Stimulated activated naive CD8-positive, alpha-beta T cell treated with anti-CD3 and anti-CD28 coated beads, Interleukin-15, Interleukin-2, amounts not matched to agents 100 U/mL and 50 U/mL, for 24 hours (primary cell): ENCODE data around the gene GNG2.
A peak's percentile ranks its signal among the peaks of the same experiment; 100 is the strongest.

Experiments
- ATAC-seq: fragments of 150-1000 bp; cut with Tn5 transposase; one replicate; pipeline ENCODE4 v1.10.0; 2021
- DNase-seq: peaks from one replicate; pipeline ENCODE4 v3.0.0; 2021

Gene GNG2

GRCh38 chr14:51942971-51943370, 82.6 kb downstream of the GNG2 start:
- no peak for DNase-seq
- no peak for ATAC-seq

GRCh38 chr14:51950007-51950406, 89.6 kb downstream of the GNG2 start:
- no peak for ATAC-seq

GRCh38 chr14:51951656-51952055, 91.2 kb downstream of the GNG2 start:
- no peak for DNase-seq
- ATAC-seq = no peak

More at GRCh38 chr14:51950007-51950406, 89.6 kb downstream of the GNG2 start:
- no peak for DNase-seq

GRCh38 chr14:51954031-51954430, 93.6 kb downstream of the GNG2 start:
- DNase-seq (no peak), ATAC-seq (no peak)

DNA sequence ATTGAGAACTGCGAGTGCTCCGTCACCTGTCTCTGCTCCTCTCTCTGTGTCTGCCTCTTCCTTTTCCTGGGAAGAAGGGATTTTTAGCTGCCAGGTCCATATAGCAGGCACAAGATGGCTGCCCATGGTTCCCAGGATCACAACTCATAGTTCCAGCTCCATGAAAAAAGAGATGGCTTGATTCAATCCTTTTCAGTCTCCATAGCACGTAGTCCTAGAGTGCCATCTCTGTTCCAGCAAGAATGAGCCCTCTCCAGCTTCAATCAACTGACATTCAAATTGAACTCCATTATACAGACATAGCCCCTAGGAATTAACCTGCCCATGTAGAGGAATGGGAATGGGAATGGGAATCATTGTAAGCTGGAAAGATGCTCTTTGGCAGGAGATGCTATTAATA, 94.2 kb downstream of the GNG2 start:
- no peak for DNase-seq
- ATAC-seq = no peak

DNA sequence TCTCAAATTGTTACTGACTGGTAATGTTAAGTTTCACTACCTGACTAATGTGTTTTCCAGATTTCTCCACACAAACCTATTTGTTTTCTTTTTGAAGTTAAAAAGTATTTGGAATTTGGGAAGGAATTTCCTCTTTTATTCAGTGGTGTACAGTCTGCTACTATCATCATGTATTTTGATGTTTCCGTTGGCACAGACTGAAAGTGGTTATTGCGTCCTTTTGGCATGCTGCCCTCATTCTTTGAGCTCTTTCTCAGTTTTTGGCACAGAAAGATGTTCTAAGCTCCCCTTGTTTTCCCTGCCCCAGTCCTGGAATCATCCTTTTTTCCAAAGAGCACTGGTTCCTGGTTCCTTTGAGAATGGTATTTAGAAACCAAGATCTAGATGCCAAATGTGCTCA, 97.5 kb downstream of the GNG2 start:
- ATAC-seq (no peak), DNase-seq (no peak)

DNA sequence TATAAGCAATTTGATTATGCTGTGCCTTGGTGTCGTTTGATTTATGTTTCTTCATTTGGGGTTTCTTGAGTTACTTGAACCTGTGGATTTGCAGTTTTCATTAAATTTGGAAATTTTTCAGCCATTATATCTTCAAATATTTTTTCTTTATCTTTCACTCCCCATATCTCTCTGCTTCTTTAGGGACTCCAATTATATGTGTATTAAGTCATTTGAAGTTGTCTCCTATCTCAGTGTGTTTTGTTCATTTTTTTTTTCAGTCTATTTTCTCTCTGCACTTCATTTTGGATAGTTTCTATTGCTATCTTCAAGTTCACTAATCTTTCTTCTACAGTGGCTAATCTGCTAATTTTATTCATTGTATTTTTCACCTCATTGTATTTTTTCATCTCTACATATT, 99.5 kb downstream of the GNG2 start:
- DNase-seq (no peak), ATAC-seq (no peak)

- ATAC-seq = no peak
Measured at GRCh38 chr14:51960866-51961265, 100.5 kb downstream of the GNG2 start.

DNA sequence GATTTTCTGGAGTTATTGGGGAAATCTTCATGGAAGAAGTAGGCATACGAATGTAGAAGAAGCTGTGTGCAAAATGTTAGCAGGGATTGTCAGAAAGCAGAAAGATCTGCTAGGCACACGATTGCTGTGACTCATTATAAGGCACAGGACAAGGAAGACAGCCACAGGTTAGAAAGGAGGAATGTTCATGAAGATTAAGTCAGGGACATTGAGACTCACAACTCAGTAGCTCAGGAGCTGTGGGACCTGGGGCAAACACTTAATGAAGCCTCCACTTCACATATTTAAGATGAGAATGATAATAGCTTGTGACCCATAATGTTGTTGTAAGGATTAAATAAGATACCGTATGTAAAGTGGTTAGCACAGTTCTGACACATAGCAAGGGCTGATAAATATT, 102.3 kb downstream of the GNG2 start:
- ATAC-seq = no peak
- no peak for DNase-seq

More at GRCh38 chr14:51960866-51961265, 100.5 kb downstream of the GNG2 start:
- no peak for DNase-seq

- no peak for ATAC-seq
- DNase-seq = no peak
Measured at GRCh38 chr14:51963286-51963685, 102.9 kb downstream of the GNG2 start.

- ATAC-seq (no peak), DNase-seq (no peak)
Measured at GRCh38 chr14:51967521-51967920, 107.1 kb downstream of the GNG2 start.

DNA sequence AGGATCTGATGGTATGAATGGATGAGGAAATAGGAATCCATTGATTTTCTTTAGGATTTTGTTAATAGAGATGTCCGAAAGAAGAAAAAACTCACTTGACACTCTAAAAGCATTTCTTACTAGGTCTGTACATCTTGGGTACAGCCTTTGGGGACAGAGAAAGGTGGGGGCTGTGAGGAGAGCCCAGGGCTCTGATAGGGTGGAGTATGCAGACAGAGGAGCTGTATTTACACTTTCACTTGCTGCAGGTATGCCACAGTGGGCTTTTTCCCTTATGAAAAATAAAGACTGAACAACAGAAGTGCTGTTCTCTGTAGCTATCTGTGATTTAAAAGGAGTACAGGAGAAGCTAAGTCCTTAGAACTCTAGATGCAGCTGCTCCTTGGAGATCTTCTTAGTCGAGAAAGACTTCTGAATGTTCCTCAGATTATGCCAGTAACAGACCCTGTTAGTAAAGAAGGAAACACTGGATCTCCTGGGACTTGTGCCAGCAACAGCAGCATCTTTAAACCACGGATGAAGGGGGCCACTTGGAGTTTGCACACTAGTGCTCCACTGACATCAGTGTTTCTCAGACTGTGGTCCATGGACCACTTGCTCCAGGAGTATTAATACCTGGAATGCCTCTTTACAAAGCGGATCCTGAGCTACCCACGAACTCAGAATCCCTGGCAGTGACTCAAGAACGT, 109.6 kb downstream of the GNG2 start:
- ATAC-seq (no peak), DNase-seq (no peak)

DNA sequence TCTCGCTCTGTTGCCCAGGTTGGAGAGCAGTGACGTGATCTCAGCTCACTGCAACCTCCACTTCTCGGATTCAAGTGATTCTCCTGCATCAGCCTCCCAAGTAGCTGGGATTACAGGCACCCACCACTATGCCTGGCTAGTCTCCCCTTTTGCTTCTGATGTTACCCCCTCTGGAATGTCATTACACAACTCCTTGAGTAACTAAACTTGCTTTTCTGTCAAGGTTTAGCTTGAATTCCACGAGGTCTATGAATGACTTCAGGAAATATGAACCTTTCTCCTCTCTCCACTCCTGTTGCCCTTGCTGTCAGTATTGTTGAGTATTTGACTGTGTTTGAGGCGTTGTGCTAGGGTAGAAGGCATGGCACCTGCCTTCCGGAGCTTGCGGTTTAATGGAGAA, 112.2 kb downstream of the GNG2 start:
- DNase-seq (no peak), ATAC-seq (no peak)

GRCh38 chr14:51977075-51977474, 116.7 kb downstream of the GNG2 start:
- DNase-seq = no peak
- ATAC-seq = no peak

GRCh38 chr14:51978681-51979085, 118.3 kb downstream of the GNG2 start:
- DNase-seq = no peak
- no peak for ATAC-seq

GRCh38 chr14:51979088-51979709, 118.8 kb downstream of the GNG2 start:
- DNase-seq (peak; percentile 86), ATAC-seq (peak; percentile 64)

GRCh38 chr14:51981218-51981854, 120.9 kb downstream of the GNG2 start:
- DNase-seq (no peak), ATAC-seq (peak; percentile 65)

DNA sequence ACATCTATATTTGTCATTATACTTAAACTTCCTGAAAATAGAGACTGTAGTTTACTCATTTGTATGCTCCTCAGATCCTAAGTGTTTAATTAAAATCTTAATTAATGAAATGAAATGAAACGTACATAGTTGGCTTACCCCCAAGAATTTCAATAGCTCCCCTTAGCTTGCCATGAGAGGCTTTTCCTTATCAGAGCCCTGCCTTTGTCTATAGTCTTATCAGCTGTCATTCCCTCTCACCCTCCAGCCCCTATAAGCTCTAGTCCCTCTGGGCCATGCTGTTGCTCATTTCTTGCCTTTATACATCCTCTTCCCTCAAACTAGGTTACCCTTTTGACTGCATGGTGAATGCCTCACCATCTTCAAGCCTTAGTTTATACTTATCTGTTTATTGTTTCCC, 127.8 kb downstream of the GNG2 start:
- DNase-seq = no peak
- ATAC-seq = no peak

- ATAC-seq = peak; percentile 97
- peak; percentile 92 for DNase-seq
Measured at GRCh38 chr14:51989293-51990234, 129.2 kb downstream of the GNG2 start, which contains the start of gene RTRAF. Gene RTRAF (plus strand): TSS chr14:51989546. CDS start chr14:51989640, 94 bp downstream.

GRCh38 chr14:51990488-51990887, 130.1 kb downstream of the GNG2 start:
- ATAC-seq (no peak), DNase-seq (no peak)

- DNase-seq = no peak
- ATAC-seq = no peak
Measured at GRCh38 chr14:51993285-51993920, 133.0 kb downstream of the GNG2 start.
